HepG2 (cell line): ENCODE results near the gene SYMPK. TPM values are rescaled to one million over a fixed set of nuclear protein-coding genes. Genes with fewer than 3 reads are reported as not detected.

Experiments used
- CBFB ChIP-seq: sonication (generic); formaldehyde crosslinking; IDR thresholded peaks from 2 replicates; pipeline ENCODE4 v1.4.0; 2020; ENCODE audit warnings: missing genetic modification reagents
- CREBL2 ChIP-seq: sonication (generic); formaldehyde crosslinking; IDR thresholded peaks from 2 replicates; pipeline ENCODE4 v1.8.1; 2023; ENCODE audit warnings: missing genetic modification reagents, mild to moderate bottlenecking, borderline replicate concordance
- ERF ChIP-seq: IDR thresholded peaks from 2 replicates; pipeline ENCODE4 v1.6.1; 2018; ENCODE audit warnings: missing biosample characterization, missing genetic modification reagents
- GABPB1 ChIP-seq: IDR thresholded peaks from 2 replicates; pipeline ENCODE4 v1.6.1; 2016; ENCODE audit warnings: mild to moderate bottlenecking, missing genetic modification reagents, moderate library complexity, missing compliant biosample characterization
- IKZF5 ChIP-seq: IDR thresholded peaks from 2 replicates; pipeline ENCODE4 v1.6.1; 2018; ENCODE audit warnings: missing genetic modification reagents, mild to moderate bottlenecking, missing compliant biosample characterization
- IRF1 ChIP-seq: sonication (generic); formaldehyde crosslinking; IDR thresholded peaks from 2 replicates; pipeline ENCODE4 v1.4.0; 2020; ENCODE audit warnings: low read depth, mild to moderate bottlenecking, missing genetic modification reagents
- MNT ChIP-seq: fragments of 450-650 bp; IDR thresholded peaks from 2 replicates; pipeline ENCODE4 v1.6.1; 2016
- NCOA5 ChIP-seq: sonication (generic); formaldehyde crosslinking; IDR thresholded peaks from 2 replicates; pipeline ENCODE4 v1.4.0; 2020; ENCODE audit warnings: missing genetic modification reagents
- RFX1 ChIP-seq: fragments of 450-650 bp; IDR thresholded peaks from 2 replicates; pipeline ENCODE4 v1.6.1; 2017
- RORA ChIP-seq: sonication (generic); formaldehyde crosslinking; IDR thresholded peaks from 2 replicates; pipeline ENCODE4 v1.5.0; 2020; ENCODE audit warnings: mild to moderate bottlenecking, missing genetic modification reagents, moderate library complexity
- SIX4 ChIP-seq: sonication (generic); formaldehyde crosslinking; IDR thresholded peaks from 2 replicates; pipeline ENCODE4 v1.4.0; 2020; ENCODE audit warnings: missing genetic modification reagents
- SNAI1 ChIP-seq: sonication (generic); formaldehyde crosslinking; IDR thresholded peaks from 2 replicates; pipeline ENCODE4 v1.5.0; 2020; ENCODE audit warnings: mild to moderate bottlenecking, missing genetic modification reagents, borderline replicate concordance
- USF2 ChIP-seq, 2 experiments: sonication (generic) in 1 of 2; formaldehyde crosslinking in 1 of 2; IDR thresholded peaks; 2 replicates each; pipeline versions ENCODE4 v1.5.1 to v1.6.1; 2011 to 2020; ENCODE audit warnings: borderline replicate concordance in 1 of 2, low read depth in 1 of 2, low read length in 1 of 2, mild to moderate bottlenecking in 1 of 2, missing genetic modification reagents in 1 of 2, moderate library complexity in 1 of 2
- ZBTB25 ChIP-seq: IDR thresholded peaks from 2 replicates; pipeline ENCODE4 v1.6.1; 2018; ENCODE audit warnings: missing genetic modification reagents
- ZFYVE20 ChIP-seq: sonication (generic); formaldehyde crosslinking; IDR thresholded peaks from 2 replicates; pipeline ENCODE4 v1.8.0; 2023; ENCODE audit warnings: low read depth, mild to moderate bottlenecking, moderate library complexity, missing genetic modification reagents, borderline replicate concordance
- ZMYM4 ChIP-seq: sonication (generic); formaldehyde crosslinking; IDR thresholded peaks from 2 replicates; pipeline ENCODE4 v1.8.1; 2023; ENCODE audit warnings: mild to moderate bottlenecking, missing genetic modification reagents
- ZNF362 ChIP-seq: sonication (generic); formaldehyde crosslinking; IDR thresholded peaks from 2 replicates; pipeline ENCODE4 v1.4.0; 2020; ENCODE audit warnings: missing genetic modification reagents, mild to moderate bottlenecking, borderline replicate concordance
- ZNF556 ChIP-seq: sonication (generic); formaldehyde crosslinking; IDR thresholded peaks from 2 replicates; pipeline ENCODE4 v1.4.0; 2020; ENCODE audit warnings: mild to moderate bottlenecking, missing genetic modification reagents, borderline replicate concordance
- ZNF563 ChIP-seq: sonication (generic); formaldehyde crosslinking; IDR thresholded peaks from 2 replicates; pipeline ENCODE4 v1.8.0; 2022; ENCODE audit warnings: mild to moderate bottlenecking, moderate library complexity, missing genetic modification reagents
- ZNF709 ChIP-seq: sonication (generic); formaldehyde crosslinking; IDR thresholded peaks from 2 replicates; pipeline ENCODE4 v1.5.0; 2020; ENCODE audit warnings: mild to moderate bottlenecking, missing genetic modification reagents
- ZNF775 ChIP-seq: sonication (generic); formaldehyde crosslinking; IDR thresholded peaks from 2 replicates; pipeline ENCODE4 v1.4.0; 2020; ENCODE audit warnings: missing genetic modification reagents, mild to moderate bottlenecking, moderate library complexity, borderline replicate concordance
- ZSCAN31 ChIP-seq: sonication (generic); formaldehyde crosslinking; IDR thresholded peaks from 2 replicates; pipeline ENCODE4 v1.5.0; 2020; ENCODE audit warnings: low read depth, mild to moderate bottlenecking, missing genetic modification reagents
- polyA plus RNA-seq, 8 experiments: library from polyadenylated mRNA; depleted of rRNA in 3 of 8; stranded (reverse) in 7 of 8; unstranded in 1 of 8; fragments of >200 nt; fragmentation: Illumina TruSeq in 4 of 8; extraction: Trizol in 4 of 8; gene quantifications; 2 replicates each; pipeline versions ENCODE4 v1.2.1 to v1.2.3, GENCODE V29; 2011 to 2016; ENCODE audit warnings: low read depth in 4 of 8, missing spikeins in 1 of 8, mixed read lengths in 1 of 8; ENCODE audit not compliant: insufficient read depth in 1 of 8
- total RNA-seq, 5 experiments: library from RNA; depleted of rRNA; stranded (reverse); fragments of >200 nt; fragmentation: Illumina TruSeq; extraction: Trizol; gene quantifications; 2 replicates each; pipeline ENCODE4 v1.2.3, GENCODE V29; 2016; ENCODE audit warnings: low read depth in 1 of 5

The SYMPK gene
- total and polyA plus RNA-seq, 2 of the 13 experiments (the other 11 are each of a cell fraction or from before 2014, with no cell fraction given): 21.9 to 55.7 TPM

- TF ChIP-seq ZNF563 (CRISPR knock-in tag) (no peak), CBFB (CRISPR knock-in tag) (no peak), ZNF556 (CRISPR knock-in tag) (no peak), ZNF709 (0 out of 2 replicates have a peak, but pooled peaks have one; percentile 33), USF2 (IDR thresholded peaks at IDR 0.05; ENCODE audit: low read depth, low read length) (no peak), USF2 (CRISPR knock-in tag; IDR thresholded peaks at IDR 0.05; ENCODE audit: borderline replicate concordance) (0 out of 2 replicates have a peak, but pooled peaks have one; percentile 16), SIX4 (CRISPR knock-in tag) (peak; percentile 98), GABPB1 (CRISPR knock-in tag) (no peak), NCOA5 (CRISPR knock-in tag) (no peak), ZMYM4 (no peak), ZFYVE20 (no peak), ZNF362 (CRISPR knock-in tag) (no peak), RORA (CRISPR knock-in tag) (no peak), SNAI1 (no peak), CREBL2 (CRISPR knock-in tag) (no peak), RFX1 (no peak), ERF (0 out of 2 replicates have a peak, but pooled peaks have one; percentile 46), IKZF5 (CRISPR knock-in tag) (0 out of 2 replicates have a peak, but pooled peaks have one; percentile 7), MNT (peak; percentile 51), ZBTB25 (CRISPR knock-in tag) (no peak), ZSCAN31 (peak; percentile 80; the same call in 1 of the 2 replicates), ZNF775 (CRISPR knock-in tag) (no peak), IRF1 (CRISPR knock-in tag) (no peak)
These were observed 95.5 kb downstream of the SYMPK start (continued) for GRCh38 chr19:45767410-45767880.
